ENCODE results near the gene TMEM30A.
A peak's percentile ranks its signal among the peaks of the same experiment; 100 is the strongest.

TMEM30A gene

GRCh38 chr6:75261299-75261698 lies 23.3 kb downstream of the TMEM30A start:
- no peak for DNase-seq

- no peak for DNase-seq
These were observed 27.1 kb downstream of the TMEM30A start for GRCh38 chr6:75257343-75258087.

GRCh38 chr6:75250552-75250951 lies 34.0 kb downstream of the TMEM30A start:
- DNase-seq, result no peak

GRCh38 chr6:75249837-75250236 lies 34.8 kb downstream of the TMEM30A start:
- no peak for DNase-seq

GRCh38 chr6:75246386-75246785 lies 38.2 kb downstream of the TMEM30A start:
- no peak for DNase-seq

GRCh38 chr6:75244063-75244584 lies 40.5 kb downstream of the TMEM30A start:
- DNase-seq, result no peak

GRCh38 chr6:75243333-75244062 lies 41.1 kb downstream of the TMEM30A start, which contains the start of gene COX7A2:
TSS of gene COX7A2 (minus strand) at chr6:75243801. CDS start at chr6:75243734, 67 bp downstream.
- DNase-seq, result peak; percentile 93

- DNase-seq, result no peak
These were observed 48.0 kb downstream of the TMEM30A start for GRCh38 chr6:75236630-75237029.

GRCh38 chr6:75235271-75235670 lies 49.3 kb downstream of the TMEM30A start:
- DNase-seq, result no peak

- no peak for DNase-seq
These were observed 50.3 kb downstream of the TMEM30A start for GRCh38 chr6:75234126-75234865.

GRCh38 chr6:75233092-75233615 lies 51.4 kb downstream of the TMEM30A start:
- no peak for DNase-seq

- no peak for DNase-seq
These were observed 53.9 kb downstream of the TMEM30A start for GRCh38 chr6:75230484-75231325.

- no peak for DNase-seq
These were observed 60.2 kb downstream of the TMEM30A start for GRCh38 chr6:75224303-75224926.

- DNase-seq, result no peak
These were observed 61.2 kb downstream of the TMEM30A start for GRCh38 chr6:75223428-75223827.

- no peak for DNase-seq
These were observed 62.3 kb downstream of the TMEM30A start for GRCh38 chr6:75222261-75222660.

GRCh38 chr6:75221116-75221515 lies 63.5 kb downstream of the TMEM30A start:
- no peak for DNase-seq

- no peak for DNase-seq
These were observed 64.2 kb downstream of the TMEM30A start for GRCh38 chr6:75220357-75220756.

- no peak for DNase-seq
These were observed 65.3 kb downstream of the TMEM30A start for GRCh38 chr6:75219263-75219662.

- DNase-seq, result no peak
These were observed 67.4 kb downstream of the TMEM30A start for GRCh38 chr6:75217193-75217592.

GRCh38 chr6:75215291-75215690 lies 69.3 kb downstream of the TMEM30A start:
- no peak for DNase-seq

GRCh38 chr6:75213732-75214131 lies 70.9 kb downstream of the TMEM30A start:
- peak; percentile 19 for DNase-seq

- DNase-seq, result no peak
These were observed 71.5 kb downstream of the TMEM30A start for GRCh38 chr6:75213112-75213511.

Measured in activated CD4-positive, alpha-beta T cell treated with anti-CD3 and anti-CD28 coated beads, Interleukin-2, Interleukin-6, amounts not matched to agents 100 ng/mL and 50 ng/mL, durations not matched to agents 16 hours and 8 hours (primary cell).